ENCODE data around the gene TBCE.
A peak's percentile ranks its signal among the peaks of the same experiment; 100 is the strongest.
"Not testable (repeated sequence)": the region's sequence is repeated elsewhere in the genome, so short reads cannot be mapped to it uniquely, and the experiment has no call there.

Gene TBCE

DNA sequence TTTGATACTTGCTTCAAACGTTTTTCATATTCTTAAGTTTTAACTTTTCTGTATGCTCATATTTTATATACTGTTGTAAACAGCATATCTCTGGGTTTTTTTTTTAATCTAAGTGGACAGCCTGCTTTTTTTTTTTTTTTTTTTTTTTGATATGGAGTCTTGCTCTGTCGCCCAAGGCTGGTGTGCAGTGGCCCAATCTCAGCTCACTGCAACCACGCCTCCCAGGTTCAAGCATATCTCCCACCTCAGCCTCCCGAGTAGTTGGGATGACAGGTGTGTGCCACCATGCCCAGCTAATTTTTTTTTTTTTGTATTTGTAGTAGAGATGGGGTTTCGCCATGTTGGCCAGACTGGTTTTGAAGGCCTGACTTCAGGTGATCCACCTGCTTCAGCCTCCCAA is 1.2 kb downstream of the TBCE start:
- Histone ChIP-seq H3K9ac (ENCODE audit: low read length) (no peak overlapping the region; the same call in 1 of the 2 replicates), H3F3A (ENCODE audit: insufficient read depth) (no peaks in the 10 kb centered on the region), H3K36me3 (ENCODE audit: low read length) (no peaks in the 10 kb centered on the region), H3K79me2 (ENCODE audit: insufficient read depth, low read length) (peaks cover 30% of the 10 kb centered on the region), H3K27ac (ENCODE audit: low read depth, low read length) (no peak overlapping the region), H3K9me3 (ENCODE audit: insufficient read depth, low read length) (no peaks in the 10 kb centered on the region), H3K4me2 (ENCODE audit: low read depth, low read length, poor library complexity, severe bottlenecking) (peak overlapping the region; percentile 89), H3K9me2 (replicated peaks; ENCODE audit: insufficient read depth, low read length) (no peaks in the 10 kb centered on the region), H3K4me3 (ENCODE audit: insufficient read depth, low read length, poor library complexity, severe bottlenecking) (peak overlapping the region; percentile 89), H3K27me3 (ENCODE audit: low read length) (no peaks in the 10 kb centered on the region), H2AFZ (ENCODE audit: low read depth, low read length, severe bottlenecking) (no peak overlapping the region), H4K20me1 (ENCODE audit: low read depth, low read length) (no peaks in the 10 kb centered on the region)
- TF ChIP-seq CTCF (IDR thresholded peaks at IDR 0.05; ENCODE audit: insufficient read depth, low read length, poor library complexity, severe bottlenecking), result no peak
- TF ChIP-seq EZH2phosphoT487 (conservative IDR thresholded peaks at IDR 0.05; ENCODE audit: low read length), result no peak

- Histone ChIP-seq H2AFZ (ENCODE audit: low read depth, low read length, severe bottlenecking) (no peak overlapping the region), H3K4me2 (ENCODE audit: low read depth, low read length, poor library complexity, severe bottlenecking) (no peak overlapping the region), H3K9me2 (replicated peaks; ENCODE audit: insufficient read depth, low read length) (no peaks in the 10 kb centered on the region), H4K20me1 (ENCODE audit: low read depth, low read length) (no peaks in the 10 kb centered on the region), H3K27ac (ENCODE audit: low read depth, low read length) (no peak overlapping the region), H3F3A (ENCODE audit: insufficient read depth) (no peaks in the 10 kb centered on the region), H3K79me2 (ENCODE audit: insufficient read depth, low read length) (peaks cover 34% of the 10 kb centered on the region), H3K27me3 (ENCODE audit: low read length) (no peaks in the 10 kb centered on the region), H3K4me3 (ENCODE audit: insufficient read depth, low read length, poor library complexity, severe bottlenecking) (no peak overlapping the region), H3K9ac (ENCODE audit: low read length) (no peak overlapping the region), H3K9me3 (ENCODE audit: insufficient read depth, low read length) (no peaks in the 10 kb centered on the region), H3K36me3 (ENCODE audit: low read length) (no peaks in the 10 kb centered on the region)
- TF ChIP-seq EZH2phosphoT487 (conservative IDR thresholded peaks at IDR 0.05; ENCODE audit: low read length), result no peak
- no peak for TF ChIP-seq CTCF (IDR thresholded peaks at IDR 0.05; ENCODE audit: insufficient read depth, low read length, poor library complexity, severe bottlenecking)
These were observed 2.6 kb downstream of the TBCE start for GRCh38 chr1:235369802-235370201.

GRCh38 chr1:235375919-235376605 is 8.8 kb downstream of the TBCE start:
- TF ChIP-seq CTCF (IDR thresholded peaks at IDR 0.05; ENCODE audit: insufficient read depth, low read length, poor library complexity, severe bottlenecking) (no peak), EZH2phosphoT487 (conservative IDR thresholded peaks at IDR 0.05; ENCODE audit: low read length) (no peak)
- H3K27me3 ChIP-seq (ENCODE audit: low read length), result no peaks in the 10 kb centered on the region
- H4K20me1 ChIP-seq (ENCODE audit: low read depth, low read length), result no peaks in the 10 kb centered on the region
- no peak overlapping the region for H3K27ac ChIP-seq (ENCODE audit: low read depth, low read length)
- H3K9ac ChIP-seq (ENCODE audit: low read length), result no peak overlapping the region
- no peaks in the 10 kb centered on the region; the same call in 1 of the 2 replicates for H3F3A ChIP-seq (ENCODE audit: insufficient read depth)
- no peak overlapping the region for H3K4me2 ChIP-seq (ENCODE audit: low read depth, low read length, poor library complexity, severe bottlenecking)
- no peaks in the 10 kb centered on the region for H3K9me3 ChIP-seq (ENCODE audit: insufficient read depth, low read length)
- peaks cover 4% of the 10 kb centered on the region; the same call in 1 of the 2 replicates for H3K36me3 ChIP-seq (ENCODE audit: low read length)
- H3K79me2 ChIP-seq (ENCODE audit: insufficient read depth, low read length), result peaks cover 16% of the 10 kb centered on the region
- H3K4me3 ChIP-seq (ENCODE audit: insufficient read depth, low read length, poor library complexity, severe bottlenecking), result no peak overlapping the region
- H2AFZ ChIP-seq (ENCODE audit: low read depth, low read length, severe bottlenecking), result no peak overlapping the region
- H3K9me2 ChIP-seq (replicated peaks; ENCODE audit: insufficient read depth, low read length), result no peaks in the 10 kb centered on the region

DNA sequence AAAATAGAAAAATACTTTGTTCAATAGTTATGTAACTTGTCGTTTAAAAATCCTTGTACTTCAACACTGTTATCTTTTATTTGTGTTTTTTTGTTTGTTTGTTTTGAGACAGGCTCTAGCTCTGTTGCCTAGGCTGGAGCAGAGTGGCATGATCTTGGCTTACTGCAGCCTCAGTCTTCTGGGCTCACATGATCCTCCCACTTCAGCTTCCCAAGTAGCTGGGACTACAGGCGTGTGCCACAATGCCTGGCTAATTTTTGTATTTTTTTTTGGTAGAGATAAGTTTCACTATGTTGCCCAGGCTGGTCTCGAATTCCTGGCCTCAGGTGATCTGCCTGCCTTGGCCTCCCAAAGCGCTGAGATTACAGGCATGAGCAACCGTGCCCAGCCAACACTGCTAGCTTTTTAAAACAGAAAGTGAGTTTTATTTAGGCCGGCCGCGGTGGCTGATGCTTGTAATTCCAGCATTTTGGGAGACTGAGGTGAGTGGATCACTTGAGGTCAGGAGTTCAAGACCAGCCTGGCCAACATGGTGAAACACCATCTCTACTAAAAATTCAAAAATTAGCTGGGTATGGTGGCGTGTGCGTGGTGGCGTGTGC is 11.0 kb downstream of the TBCE start:
- H3K79me2 ChIP-seq (ENCODE audit: insufficient read depth, low read length), result peaks cover 12% of the 10 kb centered on the region
- H4K20me1 ChIP-seq (ENCODE audit: low read depth, low read length); H3K9me3 ChIP-seq (ENCODE audit: insufficient read depth, low read length); H2AFZ ChIP-seq (ENCODE audit: low read depth, low read length, severe bottlenecking); H3K4me2 ChIP-seq (ENCODE audit: low read depth, low read length, poor library complexity, severe bottlenecking); H3K9ac ChIP-seq (ENCODE audit: low read length); H3K36me3 ChIP-seq (ENCODE audit: low read length); H3K4me3 ChIP-seq (ENCODE audit: insufficient read depth, low read length, poor library complexity, severe bottlenecking); H3F3A ChIP-seq (ENCODE audit: insufficient read depth); H3K27ac ChIP-seq (ENCODE audit: low read depth, low read length); H3K9me2 ChIP-seq (replicated peaks; ENCODE audit: insufficient read depth, low read length); H3K27me3 ChIP-seq (ENCODE audit: low read length): not testable (repeated sequence)

DNA sequence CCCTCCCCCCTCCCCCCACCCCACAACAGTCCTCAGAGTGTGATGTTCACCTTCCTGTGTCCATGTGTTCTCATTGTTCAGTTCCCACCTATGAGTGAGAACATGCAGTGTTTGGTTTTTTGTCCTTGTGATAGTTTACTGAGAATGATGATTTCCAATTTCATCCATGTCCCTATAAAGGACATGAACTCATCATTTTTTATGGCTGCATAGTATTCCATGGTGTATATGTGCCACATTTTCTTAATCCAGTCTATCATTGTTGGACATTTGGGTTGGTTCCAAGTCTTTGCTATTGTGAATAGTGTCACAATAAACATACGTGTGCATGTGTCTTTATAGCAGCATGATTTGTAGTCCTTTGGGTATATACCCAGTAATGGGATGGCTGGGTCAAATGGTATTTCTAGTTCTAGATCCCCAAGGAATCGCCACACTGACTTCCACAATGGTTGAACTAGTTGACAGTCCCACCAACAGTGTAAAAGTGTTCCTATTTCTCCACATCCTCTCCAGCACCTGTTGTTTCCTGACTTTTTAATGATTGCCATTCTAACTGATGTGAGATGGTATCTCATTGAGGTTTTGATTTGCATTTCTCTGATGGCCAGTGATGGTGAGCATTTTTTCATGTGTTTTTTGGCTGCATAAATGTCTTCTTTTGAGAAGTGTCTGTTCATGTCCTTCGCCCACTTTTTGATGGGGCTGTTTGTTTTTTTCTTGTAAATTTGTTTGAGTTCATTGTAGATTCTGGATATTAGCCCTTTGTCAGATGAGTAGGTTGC is 14.9 kb downstream of the TBCE start:
- not testable (repeated sequence) for H3K79me2 ChIP-seq (ENCODE audit: insufficient read depth, low read length); H3K9me3 ChIP-seq (ENCODE audit: insufficient read depth, low read length); H3K4me3 ChIP-seq (ENCODE audit: insufficient read depth, low read length, poor library complexity, severe bottlenecking); H3F3A ChIP-seq (ENCODE audit: insufficient read depth); H3K36me3 ChIP-seq (ENCODE audit: low read length); H3K27ac ChIP-seq (ENCODE audit: low read depth, low read length); H3K4me2 ChIP-seq (ENCODE audit: low read depth, low read length, poor library complexity, severe bottlenecking); H3K9ac ChIP-seq (ENCODE audit: low read length); H4K20me1 ChIP-seq (ENCODE audit: low read depth, low read length); H3K27me3 ChIP-seq (ENCODE audit: low read length); H2AFZ ChIP-seq (ENCODE audit: low read depth, low read length, severe bottlenecking); H3K9me2 ChIP-seq (replicated peaks; ENCODE audit: insufficient read depth, low read length)
